Right cardiac atrium (tissue), 5 donors: ENCODE measurements around the gene ATP11A. TPM values are rescaled to one million over a fixed set of nuclear protein-coding genes. Genes with fewer than 3 reads are reported as not detected.

Experiments used
- ATAC-seq, 2 donors: fragments of 200-7000 bp; cut with Tn5 transposase; one replicate each; pipeline versions ENCODE4 v1.8.0 to v1.9.1; 2020; ENCODE audit warnings: moderate library complexity in 2 of 2, mild to moderate bottlenecking in 1 of 2
- DNase-seq, 3 donors: peaks; one replicate each; pipeline ENCODE4 v3.0.0-alpha.2; 2020
- H3K27ac ChIP-seq: one replicate; pipeline ENCODE4 v1.5.1; 2013; ENCODE audit warnings: mild to moderate bottlenecking, low read length, control low read depth, moderate library complexity
- H3K27me3 ChIP-seq: one replicate; pipeline ENCODE4 v1.6.1; 2013; ENCODE audit not compliant: control insufficient read depth, insufficient read depth
- H3K4me1 ChIP-seq: one replicate; pipeline ENCODE4 v1.6.1; 2013; ENCODE audit warnings: low read length; ENCODE audit not compliant: control insufficient read depth, insufficient read depth
- H3K4me3 ChIP-seq: one replicate; pipeline ENCODE4 v1.5.1; 2013; ENCODE audit warnings: low read length, control low read depth
- H3K9me3 ChIP-seq: one replicate; pipeline ENCODE4 v1.6.1; 2013; ENCODE audit warnings: low read length; ENCODE audit not compliant: control insufficient read depth
- WGBS: extraction: QIAGEN DNeasy Blood & Tissue Kit; methylation state at CpG from one replicate; pipeline ENCODE4 v1.1.7; 2013; 5-methylcytosine and 5-hydroxymethylcytosine counted together
- intact Hi-C, 4 donors: fragments of 100-400 bp; cut with DNase I; formaldehyde crosslinking; loops; one replicate each; pipeline versions ENCODE4 v1.11.0 to v1.14.0; 2022 to 2023
- polyA plus RNA-seq: library from polyadenylated mRNA; stranded (reverse); fragments of 200-250 nt; gene quantifications from one replicate; pipeline ENCODE4 v1.2.3, GENCODE V29; 2013
- total RNA-seq, 4 donors: library from RNA; stranded (reverse); fragmentation: NEBNext Ultra II Directional; extraction: Animal tissue kit (Norgen Biotek cat#: 25700); gene quantifications; one replicate each; pipeline ENCODE4 v1.2.1, GENCODE V29; 2021
- donor health status: healthy with polysubstance abuse.
- donor health status: DM: no; HTN: yes; CAD: no.
- donor health status: DM: no; HTN: no; CAD: no.
- donor health status: DM: no; HTN: yes; CAD: no; lungs with severe emphysema.
- donor health status: DM: yes; HTN: yes; CAD: no.

Gene ATP11A
- total and polyA plus RNA-seq, 5 donors, result 19.5 to 100 (median 83.4) TPM

DNA sequence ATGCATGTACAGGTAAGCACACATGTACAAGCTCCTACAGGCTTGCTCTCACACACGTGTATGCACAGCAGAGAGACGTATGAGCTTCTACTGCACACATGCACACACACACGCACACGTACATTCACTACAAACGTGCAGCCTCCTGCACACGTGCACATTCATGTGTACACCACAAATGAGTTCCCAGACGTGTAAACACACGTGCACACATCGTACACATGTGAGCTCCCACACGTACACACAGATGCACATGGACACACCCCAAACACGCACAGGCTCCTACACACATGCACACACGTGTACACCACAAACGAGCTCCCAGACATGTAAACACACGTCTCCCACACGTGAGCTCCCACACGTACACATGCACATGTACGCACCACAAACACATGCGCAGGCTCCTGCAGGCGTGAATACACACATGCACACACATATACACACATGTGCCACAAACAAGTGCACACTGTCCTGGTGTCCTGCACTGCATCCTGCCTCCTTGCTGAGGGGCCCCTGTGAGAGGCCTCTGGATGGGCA, 195.5 kb downstream of the ATP11A start:
- no peaks in the 10 kb centered on the region for H3K4me1 ChIP-seq
- no peak overlapping the region for H3K27ac ChIP-seq
- intact Hi-C loops, result no loop called here
- H3K9me3 ChIP-seq, result no peaks in the 10 kb centered on the region
- ATAC-seq (no peak), DNase-seq (no peak)
- H3K4me3 ChIP-seq, result no peak overlapping the region
- no peaks in the 10 kb centered on the region for H3K27me3 ChIP-seq
- 90% methylated on average over 19 of the region's 19 CpGs for WGBS

DNA sequence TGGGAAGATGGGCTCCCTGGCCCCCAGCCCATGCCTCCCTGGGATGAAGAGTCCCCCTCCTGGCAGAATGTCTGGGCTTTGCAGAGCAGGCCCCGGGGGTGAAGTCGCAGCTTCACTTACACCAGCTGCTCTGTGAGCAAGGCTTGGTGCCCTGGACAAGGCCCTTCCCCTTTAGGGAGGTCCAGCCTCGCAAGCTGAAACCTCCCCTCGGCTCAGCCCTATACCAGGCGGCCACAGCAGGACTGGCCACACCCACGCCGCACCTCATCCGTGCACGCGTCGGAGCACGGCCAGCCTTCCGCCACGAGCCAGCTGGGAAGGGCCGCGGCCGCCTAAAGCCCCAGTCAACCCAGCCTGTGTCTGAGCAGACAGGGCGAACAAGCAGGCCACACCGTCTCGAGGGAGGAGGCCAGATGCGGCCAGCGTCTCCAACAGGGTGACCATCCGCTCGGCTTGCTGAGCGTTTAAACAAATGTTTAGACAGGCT, 196.0 kb downstream of the ATP11A start:
- H3K4me3 ChIP-seq, result no peak overlapping the region
- no peaks in the 10 kb centered on the region for H3K27me3 ChIP-seq
- peak; percentile 92 to 94 for ATAC-seq
- no peak overlapping the region for H3K27ac ChIP-seq
- H3K9me3 ChIP-seq, result no peaks in the 10 kb centered on the region
- DNase-seq, result peak; percentile 87 to 94 (median 94)
- 8% methylated on average over 25 of the region's 25 CpGs for WGBS
- H3K4me1 ChIP-seq, result no peaks in the 10 kb centered on the region
- intact Hi-C loops, result no loop called here

DNA sequence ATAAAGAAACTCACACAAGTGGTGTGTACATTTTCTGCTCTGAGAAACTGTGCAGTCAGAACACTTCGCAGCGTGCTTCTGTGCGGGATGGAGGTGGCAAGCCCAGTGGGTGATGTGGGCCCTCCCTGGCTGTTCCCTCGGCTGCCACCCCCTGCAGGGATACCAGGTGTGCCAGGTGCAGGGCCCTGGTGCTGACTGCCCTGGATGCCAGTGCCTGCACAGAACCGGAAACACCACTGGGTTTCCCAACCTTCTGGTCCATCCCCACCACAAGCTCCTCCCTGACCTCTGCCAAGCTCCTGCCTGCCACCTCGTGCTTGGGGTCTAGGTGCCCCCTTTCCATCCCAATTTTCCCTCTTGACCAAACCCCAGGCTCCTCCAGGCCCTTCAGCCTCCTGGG, 197.3 kb downstream of the ATP11A start:
- H3K4me1 ChIP-seq, result no peaks in the 10 kb centered on the region
- H3K27ac ChIP-seq, result no peak overlapping the region
- intact Hi-C loops, result no loop called here
- no peak overlapping the region for H3K4me3 ChIP-seq
- no peaks in the 10 kb centered on the region for H3K9me3 ChIP-seq
- DNase-seq, result peak in 2 of 3 donors; percentile 16 to 37
- H3K27me3 ChIP-seq, result no peaks in the 10 kb centered on the region
- 94% methylated on average over 6 of the region's 6 CpGs for WGBS
- ATAC-seq, result no peak

DNA sequence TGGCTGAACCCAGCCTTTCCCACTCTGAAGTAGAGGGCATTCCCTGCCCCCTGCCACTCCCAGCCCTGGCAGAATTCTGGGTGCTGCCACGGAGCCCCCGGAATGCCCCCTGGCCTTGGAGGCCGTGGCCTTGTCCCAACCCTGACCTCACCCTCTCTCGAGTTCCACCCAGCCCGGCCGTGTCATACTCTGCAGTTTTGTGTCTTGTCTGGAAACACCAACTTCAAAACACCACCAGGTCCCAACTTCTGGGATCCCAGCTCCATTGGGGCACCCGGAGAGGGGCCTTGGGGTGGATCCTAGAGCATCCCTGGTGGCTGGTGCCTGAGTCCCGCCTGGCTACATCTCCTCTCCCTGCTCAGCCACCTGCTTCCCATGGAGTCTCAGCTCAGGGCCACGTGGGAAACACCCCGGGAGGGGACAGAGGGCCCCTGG, 197.7 kb downstream of the ATP11A start:
- 79% methylated on average over 10 of the region's 10 CpGs for WGBS
- peak in 1 of 3 donors; percentile 57 for DNase-seq
- Histone ChIP-seq H3K4me1 (no peaks in the 10 kb centered on the region), H3K9me3 (no peaks in the 10 kb centered on the region), H3K27ac (no peak overlapping the region), H3K4me3 (no peak overlapping the region), H3K27me3 (no peaks in the 10 kb centered on the region)
- ATAC-seq, result no peak
- intact Hi-C loops, result no loop called here

DNA sequence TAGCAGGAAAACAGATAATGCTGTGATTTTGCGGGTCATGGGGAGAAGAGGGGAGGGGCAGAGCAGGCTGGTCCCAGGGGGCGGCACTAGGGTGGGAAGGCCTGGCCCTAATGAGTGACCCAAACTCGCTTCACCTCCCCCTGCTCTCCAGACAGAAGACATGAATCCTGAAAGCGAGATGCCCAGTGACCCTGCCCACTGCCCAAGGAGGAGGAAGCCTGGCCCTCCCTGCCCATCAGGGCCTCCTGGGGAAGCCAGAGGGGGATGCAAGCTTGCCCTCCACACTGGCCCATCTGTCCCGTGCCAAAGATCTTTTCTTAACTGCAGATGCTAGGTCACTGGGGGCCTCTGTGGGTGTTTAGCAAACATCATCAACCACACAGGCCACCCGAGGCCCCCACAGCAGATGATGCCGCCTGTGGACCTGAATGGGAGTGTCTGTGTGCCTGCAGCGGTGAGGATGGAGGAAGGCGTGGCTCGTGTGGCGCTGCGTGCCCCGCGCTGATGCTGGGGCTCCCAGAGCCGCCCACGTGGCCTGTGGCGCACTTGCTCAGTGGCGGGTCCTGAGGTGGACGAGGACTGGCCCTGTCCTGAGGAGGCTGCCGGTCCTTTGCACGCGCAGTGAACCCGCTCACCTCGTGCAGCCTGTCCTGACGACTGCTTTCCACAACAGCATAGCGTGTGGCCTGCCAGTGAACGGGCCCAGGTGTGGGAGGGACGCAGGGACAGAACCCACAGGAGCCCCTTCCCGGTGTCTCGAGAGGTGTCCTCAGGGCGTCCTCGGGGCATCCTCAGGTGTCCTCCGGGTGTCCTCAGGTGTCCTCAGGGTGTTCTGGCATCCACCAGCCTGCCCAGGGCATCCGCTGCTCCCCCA, 198.6 kb downstream of the ATP11A start:
- ATAC-seq (no peak), DNase-seq (peak in 1 of 3 donors; percentile 58)
- no peaks in the 10 kb centered on the region for H3K4me1 ChIP-seq
- no peaks in the 10 kb centered on the region for H3K9me3 ChIP-seq
- no peak overlapping the region for H3K27ac ChIP-seq
- intact Hi-C loops, result no loop called here
- H3K27me3 ChIP-seq, result no peaks in the 10 kb centered on the region
- 90% methylated on average over 34 of the region's 34 CpGs for WGBS
- no peak overlapping the region for H3K4me3 ChIP-seq

DNA sequence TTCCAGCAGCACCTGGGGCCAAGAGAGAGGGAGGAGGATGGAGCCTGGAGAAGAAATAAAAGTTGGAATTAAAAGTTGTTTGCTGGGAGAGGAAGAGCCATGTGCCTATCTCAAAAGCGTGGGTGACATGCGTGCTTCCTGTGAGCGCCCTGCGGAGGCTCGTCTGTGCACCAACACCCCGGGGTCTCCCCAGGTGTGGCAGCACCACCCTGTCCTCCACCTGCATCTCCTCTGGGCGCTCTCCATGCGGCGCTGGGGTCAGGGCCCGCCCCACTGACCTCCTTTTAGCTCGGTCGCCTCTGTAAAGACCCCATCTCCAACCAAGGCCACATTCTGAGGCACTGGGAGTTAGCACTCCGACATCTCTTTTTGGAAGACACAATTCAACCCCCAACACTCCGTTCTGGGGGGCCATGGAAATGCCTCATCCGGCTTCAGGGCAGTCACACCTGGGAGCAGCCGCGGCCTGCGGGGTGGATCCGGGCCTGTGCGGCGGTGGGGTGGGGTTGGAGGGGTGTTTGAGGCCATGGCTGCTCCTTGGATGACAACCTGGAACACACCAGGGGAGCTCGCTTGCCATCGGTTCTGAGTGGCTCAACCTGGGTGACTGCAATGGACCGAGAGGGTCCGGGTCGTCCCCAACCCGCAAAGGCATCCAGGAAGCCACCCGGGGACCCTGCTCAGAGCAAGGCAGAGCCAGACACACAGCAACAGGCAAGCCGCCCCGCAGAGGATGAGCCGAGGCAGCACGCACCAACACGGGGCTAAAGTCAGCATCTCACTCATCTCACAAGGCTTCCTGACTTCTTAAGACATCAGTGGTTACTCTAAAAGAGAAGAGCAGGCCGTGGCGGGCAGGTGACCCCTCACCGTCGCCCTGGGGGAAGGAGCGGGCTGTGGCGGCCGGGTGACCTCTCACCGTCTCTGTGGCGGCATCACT, 199.8 kb downstream of the ATP11A start:
- H3K27me3 ChIP-seq, result no peaks in the 10 kb centered on the region
- ATAC-seq (no peak), DNase-seq (peak in 1 of 3 donors; percentile 38)
- no peaks in the 10 kb centered on the region for H3K4me1 ChIP-seq
- no peak overlapping the region for H3K27ac ChIP-seq
- H3K9me3 ChIP-seq, result no peaks in the 10 kb centered on the region
- WGBS, result 90% methylated on average over 42 of the region's 42 CpGs
- no peak overlapping the region for H3K4me3 ChIP-seq
- intact Hi-C loops, result no loop called here

GRCh38 chr13:112890316-112891145, 200.7 kb downstream of the ATP11A start:
- no peaks in the 10 kb centered on the region for H3K27me3 ChIP-seq
- 93% methylated on average over 27 of the region's 27 CpGs for WGBS
- peak in 1 of 3 donors; percentile 37 for DNase-seq

DNA sequence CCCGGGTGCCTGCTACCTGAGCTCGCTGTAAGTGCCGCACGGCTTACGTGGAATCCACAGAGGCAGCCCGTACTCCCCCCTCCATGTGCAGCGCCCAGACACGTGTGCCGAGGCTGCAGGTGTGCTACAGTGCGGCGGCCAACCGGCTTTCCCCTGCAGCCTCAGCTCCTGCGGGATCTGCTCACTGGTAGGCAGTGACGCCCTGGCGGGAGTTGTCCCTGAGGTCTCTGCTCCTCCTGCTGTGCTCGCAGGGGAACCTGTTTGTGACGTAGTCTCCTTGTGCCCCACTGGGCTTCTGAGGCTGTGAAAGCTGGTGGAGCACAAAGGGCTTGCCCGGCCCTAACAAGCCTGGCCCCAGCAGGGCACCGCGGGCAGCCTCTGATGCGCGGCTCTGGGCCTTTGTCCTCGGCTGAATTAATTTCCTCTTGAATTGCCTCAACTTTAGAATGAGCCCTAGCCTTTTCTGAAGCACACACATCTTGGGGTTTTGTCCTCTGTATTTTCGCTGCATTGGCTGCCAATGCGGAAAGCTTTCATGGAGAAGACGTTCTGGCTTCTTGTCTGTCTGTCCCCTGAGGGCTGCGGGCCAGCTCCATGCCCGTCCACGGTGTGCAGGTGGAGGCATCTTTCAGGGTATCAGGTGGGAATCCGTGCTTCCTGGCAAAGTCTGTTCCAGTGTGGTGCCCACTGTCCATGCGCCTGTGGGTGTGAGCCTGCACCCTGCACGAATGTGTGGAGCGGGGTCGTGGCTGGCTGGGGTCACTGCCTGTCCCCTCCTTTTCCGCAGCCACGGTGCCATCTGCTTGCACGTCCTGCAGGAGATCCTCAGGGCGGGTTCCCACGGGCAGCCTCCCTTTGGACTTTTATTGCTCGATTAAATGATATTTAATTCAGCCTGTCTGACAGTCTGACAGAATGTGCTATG, 201.9 kb downstream of the ATP11A start:
- no peaks in the 10 kb centered on the region for H3K9me3 ChIP-seq
- H3K4me1 ChIP-seq, result no peaks in the 10 kb centered on the region
- no peaks in the 10 kb centered on the region for H3K27me3 ChIP-seq
- intact Hi-C loops, result no loop called here
- 72% methylated on average over 40 of the region's 40 CpGs for WGBS
- ATAC-seq, result no peak
- no peak overlapping the region for H3K4me3 ChIP-seq
- DNase-seq, result peak in 1 of 3 donors; percentile 50
- no peak overlapping the region for H3K27ac ChIP-seq

More at GRCh38 chr13:112890316-112891145, 200.7 kb downstream of the ATP11A start:
- no peak for ATAC-seq
- intact Hi-C loops, result no loop called here
- Histone ChIP-seq H3K4me1 (no peaks in the 10 kb centered on the region), H3K9me3 (no peaks in the 10 kb centered on the region), H3K4me3 (no peak overlapping the region), H3K27ac (no peak overlapping the region)

- Histone ChIP-seq H3K9me3 (no peaks in the 10 kb centered on the region), H3K4me3 (no peak overlapping the region), H3K4me1 (no peaks in the 10 kb centered on the region), H3K27ac (no peak overlapping the region), H3K27me3 (no peaks in the 10 kb centered on the region)
- intact Hi-C loops, result no loop called here
- DNase-seq (peak in 1 of 3 donors; percentile 41), ATAC-seq (no peak)
- WGBS, result 38% methylated on average over 22 of the region's 22 CpGs
These were observed 202.8 kb downstream of the ATP11A start for GRCh38 chr13:112892426-112893206.
